K562 (cell line): ENCODE measurements around the gene TICAM1. TPM values are rescaled to one million over a fixed set of nuclear protein-coding genes. Genes with fewer than 3 reads are reported as not detected.

Experiments used
- ATF7 ChIP-seq: fragments of 450-650 bp; IDR thresholded peaks from 2 replicates; pipeline ENCODE4 v1.7.1; 2014; ENCODE audit warnings: mild to moderate bottlenecking, moderate library complexity
- CBX5 ChIP-seq: IDR thresholded peaks from 2 replicates; pipeline ENCODE4 v1.6.1; 2014; ENCODE audit warnings: low read depth, borderline replicate concordance
- EHMT2 ChIP-seq: fragments of 450-650 bp; IDR thresholded peaks from 2 replicates; pipeline ENCODE4 v1.6.1; 2018; ENCODE audit warnings: antibody characterized with exemption
- GABPB1 ChIP-seq: sonication (generic); formaldehyde crosslinking; IDR thresholded peaks from 2 replicates; pipeline ENCODE4 v1.8.0; 2022; ENCODE audit warnings: mild to moderate bottlenecking, missing genetic modification reagents
- JUN ChIP-seq, 2 experiments: sonication (generic) in 1 of 2; formaldehyde crosslinking in 1 of 2; IDR thresholded peaks; 2 replicates each; pipeline versions ENCODE4 v1.6.1 to v1.8.0; 2012 to 2022; ENCODE audit warnings: borderline replicate concordance in 2 of 2, mild to moderate bottlenecking in 2 of 2, improper control_type of control experiment in 1 of 2, low read depth in 1 of 2, low read length in 1 of 2, missing genetic modification reagents in 1 of 2
- L3MBTL2 ChIP-seq: fragments of 450-650 bp; IDR thresholded peaks from 2 replicates; pipeline ENCODE4 v1.6.1; 2016; ENCODE audit warnings: mild to moderate bottlenecking, moderate library complexity
- PYGO2 ChIP-seq: fragments of 450-650 bp; IDR thresholded peaks from 2 replicates; pipeline ENCODE4 v1.6.1; 2016; ENCODE audit warnings: mild to moderate bottlenecking, missing genetic modification characterization, moderate library complexity, missing compliant biosample characterization
- RFX1 ChIP-seq: fragments of 450-650 bp; IDR thresholded peaks from 2 replicates; pipeline ENCODE4 v1.6.1; 2016; ENCODE audit warnings: mild to moderate bottlenecking, moderate library complexity
- SMARCA4 ChIP-seq: fragments of 450-650 bp; IDR thresholded peaks from 2 replicates; pipeline ENCODE4 v1.6.1; 2016
- TAF1 ChIP-seq: IDR thresholded peaks from 2 replicates; pipeline ENCODE4 v1.6.1; 2011; ENCODE audit warnings: mild to moderate bottlenecking, low read length, moderate library complexity; ENCODE audit not compliant: insufficient read depth, control insufficient read depth, severe bottlenecking; ENCODE audit errors: extremely low read depth
- TARDBP ChIP-seq: fragments of 450-650 bp; IDR thresholded peaks from 2 replicates; pipeline ENCODE4 v1.6.1; 2016
- ZFX ChIP-seq: sonication (generic); formaldehyde crosslinking; IDR thresholded peaks from 2 replicates; pipeline ENCODE4 v1.8.0; 2022; ENCODE audit warnings: mild to moderate bottlenecking, missing genetic modification reagents, moderate library complexity
- ZNF140 ChIP-seq: fragments of 250-450 bp; sonication (Bioruptor Pico); IDR thresholded peaks from 2 replicates; pipeline ENCODE4 v1.8.0; 2021; ENCODE audit warnings: moderate library complexity, mild to moderate bottlenecking, inconsistent platforms
- ZNF316 ChIP-seq: fragments of 450-650 bp; IDR thresholded peaks from 2 replicates; pipeline ENCODE4 v1.6.1; 2016
- ZNF644 ChIP-seq: fragments of 200-800 bp; sonication (Bioruptor generic); IDR thresholded peaks from 2 replicates; pipeline ENCODE4 v1.6.1; 2016; ENCODE audit warnings: low read depth, missing genetic modification characterization, missing compliant biosample characterization
- ZSCAN32 ChIP-seq: fragments of 450-650 bp; formaldehyde crosslinking; IDR thresholded peaks from 2 replicates; pipeline ENCODE4 v1.4.0; 2020; ENCODE audit warnings: mild to moderate bottlenecking, moderate library complexity
- polyA plus RNA-seq, 8 experiments: library from polyadenylated mRNA; depleted of rRNA in 4 of 8; stranded (reverse) in 5 of 8; unstranded in 3 of 8; fragments of >200 nt; fragmentation: Nextera tagmentation in 2 of 8; fragmentation: Illumina TruSeq in 1 of 8; extraction: Ambion mirVana in 2 of 8; extraction: Trizol in 1 of 8; gene quantifications; 2 replicates each; pipeline versions ENCODE4 v1.2.1 to v1.2.3, GENCODE V29; 2011 to 2014; ENCODE audit warnings: inconsistent platforms in 1 of 8, missing spikeins in 1 of 8
- total RNA-seq, 7 experiments: library from RNA; depleted of rRNA in 6 of 7; stranded (reverse); fragments of >200 nt in 6 of 7; fragmentation: Illumina TruSeq in 2 of 7; extraction: Trizol in 2 of 7; gene quantifications; 2 replicates each; pipeline versions ENCODE4 v1.2.1 to v1.2.3, GENCODE V29; 2011 to 2021; ENCODE audit warnings: low replicate concordance in 1 of 7
- TF ChIP-seq, protein P1 (sequence below): sonication (generic); formaldehyde crosslinking; IDR thresholded peaks from 2 replicates; pipeline ENCODE4 v1.8.1; 2023; ENCODE audit warnings: missing genetic modification reagents, mild to moderate bottlenecking, borderline replicate concordance
- TF ChIP-seq, protein P2 (sequence below): fragments of 450-650 bp; IDR thresholded peaks from 2 replicates; pipeline ENCODE4 v1.7.1; 2018; ENCODE audit warnings: mild to moderate bottlenecking, low read depth; ENCODE audit not compliant: partially characterized antibody

The TICAM1 gene
- total and polyA plus RNA-seq, 9 of the 15 experiments (the other 6 are each of a cell fraction or from before 2014, with no cell fraction given), result 0.07 to 11.6 (median 1.5) TPM

DNA sequence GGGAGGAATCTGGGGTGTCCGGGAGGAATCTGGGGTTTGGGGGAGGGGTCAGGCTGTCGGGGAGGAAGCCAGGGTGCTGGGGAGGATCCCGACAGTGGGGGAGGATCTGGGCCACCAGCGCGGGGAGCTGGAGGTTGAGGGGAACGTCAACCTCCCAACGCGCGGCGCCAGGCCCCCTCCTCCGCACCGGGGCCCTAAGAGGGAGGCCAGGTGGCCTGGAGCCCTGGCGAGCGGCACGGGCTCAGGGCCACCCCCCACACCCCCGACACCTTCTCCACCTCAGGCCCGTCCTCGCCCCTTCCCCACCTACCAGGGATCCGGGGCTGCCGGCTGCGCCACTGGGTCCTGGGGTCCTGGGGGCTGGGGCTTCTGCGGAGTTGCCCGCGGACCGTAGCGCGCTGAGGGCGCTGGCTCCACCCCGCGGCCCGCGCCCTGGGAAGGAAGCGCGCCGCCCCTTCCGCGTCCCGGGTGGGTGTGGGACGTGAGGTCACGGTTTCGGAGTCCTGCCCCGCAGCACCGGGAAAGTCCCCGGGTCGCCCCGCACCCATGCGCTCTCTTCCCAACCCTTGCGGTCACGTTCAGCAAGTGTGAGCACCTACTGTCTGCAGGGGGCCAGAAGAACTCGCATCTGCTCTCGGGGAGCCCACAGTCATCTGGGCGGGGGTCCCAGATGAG is at the start of gene TICAM1 (continued):
- TF ChIP-seq EHMT2, result no peak
- TF ChIP-seq ZNF140 (CRISPR knock-in tag), result no peak
- peak; percentile 37 for TF ChIP-seq TAF1
- TF ChIP-seq, protein P1, sequence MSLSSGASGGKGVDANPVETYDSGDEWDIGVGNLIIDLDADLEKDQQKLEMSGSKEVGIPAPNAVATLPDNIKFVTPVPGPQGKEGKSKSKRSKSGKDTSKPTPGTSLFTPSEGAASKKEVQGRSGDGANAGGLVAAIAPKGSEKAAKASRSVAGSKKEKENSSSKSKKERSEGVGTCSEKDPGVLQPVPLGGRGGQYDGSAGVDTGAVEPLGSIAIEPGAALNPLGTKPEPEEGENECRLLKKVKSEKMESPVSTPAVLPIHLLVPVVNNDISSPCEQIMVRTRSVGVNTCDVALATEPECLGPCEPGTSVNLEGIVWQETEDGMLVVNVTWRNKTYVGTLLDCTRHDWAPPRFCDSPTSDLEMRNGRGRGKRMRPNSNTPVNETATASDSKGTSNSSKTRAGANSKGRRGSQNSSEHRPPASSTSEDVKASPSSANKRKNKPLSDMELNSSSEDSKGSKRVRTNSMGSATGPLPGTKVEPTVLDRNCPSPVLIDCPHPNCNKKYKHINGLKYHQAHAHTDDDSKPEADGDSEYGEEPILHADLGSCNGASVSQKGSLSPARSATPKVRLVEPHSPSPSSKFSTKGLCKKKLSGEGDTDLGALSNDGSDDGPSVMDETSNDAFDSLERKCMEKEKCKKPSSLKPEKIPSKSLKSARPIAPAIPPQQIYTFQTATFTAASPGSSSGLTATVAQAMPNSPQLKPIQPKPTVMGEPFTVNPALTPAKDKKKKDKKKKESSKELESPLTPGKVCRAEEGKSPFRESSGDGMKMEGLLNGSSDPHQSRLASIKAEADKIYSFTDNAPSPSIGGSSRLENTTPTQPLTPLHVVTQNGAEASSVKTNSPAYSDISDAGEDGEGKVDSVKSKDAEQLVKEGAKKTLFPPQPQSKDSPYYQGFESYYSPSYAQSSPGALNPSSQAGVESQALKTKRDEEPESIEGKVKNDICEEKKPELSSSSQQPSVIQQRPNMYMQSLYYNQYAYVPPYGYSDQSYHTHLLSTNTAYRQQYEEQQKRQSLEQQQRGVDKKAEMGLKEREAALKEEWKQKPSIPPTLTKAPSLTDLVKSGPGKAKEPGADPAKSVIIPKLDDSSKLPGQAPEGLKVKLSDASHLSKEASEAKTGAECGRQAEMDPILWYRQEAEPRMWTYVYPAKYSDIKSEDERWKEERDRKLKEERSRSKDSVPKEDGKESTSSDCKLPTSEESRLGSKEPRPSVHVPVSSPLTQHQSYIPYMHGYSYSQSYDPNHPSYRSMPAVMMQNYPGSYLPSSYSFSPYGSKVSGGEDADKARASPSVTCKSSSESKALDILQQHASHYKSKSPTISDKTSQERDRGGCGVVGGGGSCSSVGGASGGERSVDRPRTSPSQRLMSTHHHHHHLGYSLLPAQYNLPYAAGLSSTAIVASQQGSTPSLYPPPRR, result no peak
- TF ChIP-seq JUN (IDR thresholded peaks at IDR 0.05; ENCODE audit: borderline replicate concordance, low read depth, low read length), result no peak
- TF ChIP-seq JUN (CRISPR knock-in tag; IDR thresholded peaks at IDR 0.05; ENCODE audit: borderline replicate concordance), result no peak
- TF ChIP-seq ZSCAN32 (CRISPR knock-in tag), result no peak
- TF ChIP-seq RFX1, result no peak
- TF ChIP-seq ZNF644, result no peak
- TF ChIP-seq ATF7, result peak; percentile 83
- TF ChIP-seq GABPB1 (CRISPR knock-in tag), result no peak
- TF ChIP-seq, protein P2, sequence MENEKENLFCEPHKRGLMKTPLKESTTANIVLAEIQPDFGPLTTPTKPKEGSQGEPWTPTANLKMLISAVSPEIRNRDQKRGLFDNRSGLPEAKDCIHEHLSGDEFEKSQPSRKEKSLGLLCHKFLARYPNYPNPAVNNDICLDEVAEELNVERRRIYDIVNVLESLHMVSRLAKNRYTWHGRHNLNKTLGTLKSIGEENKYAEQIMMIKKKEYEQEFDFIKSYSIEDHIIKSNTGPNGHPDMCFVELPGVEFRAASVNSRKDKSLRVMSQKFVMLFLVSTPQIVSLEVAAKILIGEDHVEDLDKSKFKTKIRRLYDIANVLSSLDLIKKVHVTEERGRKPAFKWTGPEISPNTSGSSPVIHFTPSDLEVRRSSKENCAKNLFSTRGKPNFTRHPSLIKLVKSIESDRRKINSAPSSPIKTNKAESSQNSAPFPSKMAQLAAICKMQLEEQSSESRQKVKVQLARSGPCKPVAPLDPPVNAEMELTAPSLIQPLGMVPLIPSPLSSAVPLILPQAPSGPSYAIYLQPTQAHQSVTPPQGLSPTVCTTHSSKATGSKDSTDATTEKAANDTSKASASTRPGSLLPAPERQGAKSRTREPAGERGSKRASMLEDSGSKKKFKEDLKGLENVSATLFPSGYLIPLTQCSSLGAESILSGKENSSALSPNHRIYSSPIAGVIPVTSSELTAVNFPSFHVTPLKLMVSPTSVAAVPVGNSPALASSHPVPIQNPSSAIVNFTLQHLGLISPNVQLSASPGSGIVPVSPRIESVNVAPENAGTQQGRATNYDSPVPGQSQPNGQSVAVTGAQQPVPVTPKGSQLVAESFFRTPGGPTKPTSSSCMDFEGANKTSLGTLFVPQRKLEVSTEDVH, result no peak
- TF ChIP-seq L3MBTL2, result peak; percentile 58
- TF ChIP-seq TARDBP, result peak; percentile 91
- no peak for TF ChIP-seq PYGO2 (tag)
- no peak for TF ChIP-seq CBX5
- TF ChIP-seq SMARCA4, result peak; percentile 25; the same call in 1 of the 2 replicates
- TF ChIP-seq ZFX (CRISPR knock-in tag), result peak; percentile 82
- TF ChIP-seq ZNF316, result peak; percentile 80
